Activated T-helper 1 cell treated with anti-CD3 and anti-CD28 coated beads, Interleukin-12 subunit alpha, Interleukin-12 subunit beta, Interleukin-2, Interleukin-4 antibody, amounts not matched to agents 30 ng/mL and 10 ng/mL and 1 ng/mL, durations not matched to agents 14 hours and 24 hours and 36 hours (primary cell): ENCODE measurements around the gene RARRES1. TPM values are rescaled to one million over a fixed set of nuclear protein-coding genes. Genes with fewer than 3 reads are reported as not detected.

Source experiments
- DNase-seq: peaks from one replicate; pipeline ENCODE4 v3.0.0; 2021; ENCODE audit warnings: low spot score
- H3K27ac Mint-ChIP-seq: one replicate; pipeline ENCODE4 v1.8.0; 2021; ENCODE audit warnings: mild to moderate bottlenecking, mixed read lengths
- H3K27me3 Mint-ChIP-seq: one replicate; pipeline ENCODE4 v1.8.0; 2022; ENCODE audit warnings: mild to moderate bottlenecking, moderate library complexity, mixed read lengths; ENCODE audit not compliant: insufficient read depth
- H3K36me3 Mint-ChIP-seq: one replicate; pipeline ENCODE4 v1.8.0; 2021; ENCODE audit warnings: low read depth, mixed read lengths
- H3K4me1 Mint-ChIP-seq: one replicate; pipeline ENCODE4 v1.8.0; 2021; ENCODE audit warnings: low read depth, mixed read lengths
- H3K4me3 Mint-ChIP-seq: one replicate; pipeline ENCODE4 v1.8.0; 2021; ENCODE audit warnings: mild to moderate bottlenecking, moderate library complexity, mixed read lengths
- H3K9me3 Mint-ChIP-seq: one replicate; pipeline ENCODE4 v1.8.0; 2021; ENCODE audit warnings: mixed read lengths
- intact Hi-C: fragments of 100-400 bp; cut with micrococcal nuclease; formaldehyde crosslinking; loops from one replicate; pipeline ENCODE4 v1.15.1; 2024
- total RNA-seq: library from RNA; stranded (reverse); gene quantifications from 2 replicates; pipeline ENCODE4 v1.2.3, GENCODE V29; 2022

Gene RARRES1
- total RNA-seq, 1 donor from 2014 or later: not detected

- Mint-ChIP-seq H3K4me3 (no peak overlapping the region), H3K27me3 (no peaks in the 10 kb centered on the region), H3K36me3 (peaks cover 19% of the 10 kb centered on the region), H3K9me3 (no peaks in the 10 kb centered on the region), H3K27ac (no peak overlapping the region), H3K4me1 (no peaks in the 10 kb centered on the region)
- intact Hi-C loops: loop anchor here (1.0 kb wide), 3 partner anchors 13 to 132 kb away; partner anchors contain the start of gene LXN
- DNase-seq: peak; percentile 40
Measured at GRCh38 chr3:158659454-158660237, 72.6 kb downstream of the RARRES1 start.

GRCh38 chr3:158658889-158659288 lies 73.4 kb downstream of the RARRES1 start:
- intact Hi-C loops: loop anchor here (1.0 kb wide), 3 partner anchors 13 to 132 kb away; partner anchors contain the start of gene LXN
- Mint-ChIP-seq H3K27ac (no peak overlapping the region), H3K4me3 (no peak overlapping the region), H3K9me3 (no peaks in the 10 kb centered on the region), H3K36me3 (peaks cover 17% of the 10 kb centered on the region), H3K4me1 (no peaks in the 10 kb centered on the region), H3K27me3 (no peaks in the 10 kb centered on the region)
- no peak for DNase-seq

- H3K27ac Mint-ChIP-seq: no peak overlapping the region
- H3K4me1 Mint-ChIP-seq: peaks cover 7% of the 10 kb centered on the region
- no peaks in the 10 kb centered on the region for H3K9me3 Mint-ChIP-seq
- no peak for DNase-seq
- peaks cover 44% of the 10 kb centered on the region for H3K36me3 Mint-ChIP-seq
- no peaks in the 10 kb centered on the region for H3K27me3 Mint-ChIP-seq
- H3K4me3 Mint-ChIP-seq: no peak overlapping the region
- intact Hi-C loops: no loop called here
Measured at GRCh38 chr3:158652463-158652862, 79.8 kb downstream of the RARRES1 start.

GRCh38 chr3:158651192-158651591 lies 81.1 kb downstream of the RARRES1 start:
- Mint-ChIP-seq H3K4me1 (peaks cover 14% of the 10 kb centered on the region), H3K27ac (no peak overlapping the region), H3K36me3 (peaks cover 48% of the 10 kb centered on the region), H3K27me3 (no peaks in the 10 kb centered on the region), H3K4me3 (no peak overlapping the region), H3K9me3 (no peaks in the 10 kb centered on the region)
- intact Hi-C loops: no loop called here
- DNase-seq: no peak

- no peak for DNase-seq
Measured at GRCh38 chr3:158649791-158650190, 82.5 kb downstream of the RARRES1 start.

More at GRCh38 chr3:158649791-158650190, 82.5 kb downstream of the RARRES1 start:
- H3K4me1 Mint-ChIP-seq: peaks cover 28% of the 10 kb centered on the region
- peaks cover 46% of the 10 kb centered on the region for H3K36me3 Mint-ChIP-seq
- H3K9me3 Mint-ChIP-seq: no peaks in the 10 kb centered on the region
- no peaks in the 10 kb centered on the region for H3K27me3 Mint-ChIP-seq
- intact Hi-C loops: loop anchor here (10.0 kb wide), 1 partner anchor 1035 kb away; no protein-coding TSS in a partner anchor
- no peak overlapping the region for H3K4me3 Mint-ChIP-seq
- H3K27ac Mint-ChIP-seq: no peak overlapping the region

Other genes starting within 250 kb of the RARRES1 start
- 0.78 and 0.83 TPM in 2 replicates for gene MLF1, start 161.3 kb downstream of the RARRES1 start, total RNA-seq
- 70.4 and 71.7 TPM in 2 replicates for gene GFM1, start 87.9 kb downstream of the RARRES1 start, total RNA-seq
- gene LXN, start 59.8 kb downstream of the RARRES1 start, total RNA-seq: 16.4 and 17.7 TPM in 2 replicates
- 21.2 and 26.0 TPM in 2 replicates for gene MFSD1, start 69.6 kb upstream of the RARRES1 start, total RNA-seq